Fibroblast of mammary gland (primary cell): Measurements from ENCODE around the gene FOLR3.
"Not testable (repeated sequence)": the region's sequence is repeated elsewhere in the genome, so short reads cannot be mapped to it uniquely, and the experiment has no call there.

Source experiments
- DNase-seq: peaks from one replicate; pipeline ENCODE4 v3.0.0-alpha.2; 2010; ENCODE audit warnings: low read depth
- H3K4me3 ChIP-seq: 2 replicates; pipeline ENCODE4 v1.5.1; 2011; ENCODE audit warnings: low read depth, mild to moderate bottlenecking, low read length, moderate library complexity; ENCODE audit not compliant: control insufficient read depth
- TF ChIP-seq, protein P1 (sequence below): conservative IDR thresholded peaks from 2 replicates; pipeline ENCODE4 v1.5.1; 2011; ENCODE audit warnings: low read depth, low read length, inconsistent platforms; ENCODE audit not compliant: control insufficient read depth, insufficient read depth

FOLR3 gene

DNA sequence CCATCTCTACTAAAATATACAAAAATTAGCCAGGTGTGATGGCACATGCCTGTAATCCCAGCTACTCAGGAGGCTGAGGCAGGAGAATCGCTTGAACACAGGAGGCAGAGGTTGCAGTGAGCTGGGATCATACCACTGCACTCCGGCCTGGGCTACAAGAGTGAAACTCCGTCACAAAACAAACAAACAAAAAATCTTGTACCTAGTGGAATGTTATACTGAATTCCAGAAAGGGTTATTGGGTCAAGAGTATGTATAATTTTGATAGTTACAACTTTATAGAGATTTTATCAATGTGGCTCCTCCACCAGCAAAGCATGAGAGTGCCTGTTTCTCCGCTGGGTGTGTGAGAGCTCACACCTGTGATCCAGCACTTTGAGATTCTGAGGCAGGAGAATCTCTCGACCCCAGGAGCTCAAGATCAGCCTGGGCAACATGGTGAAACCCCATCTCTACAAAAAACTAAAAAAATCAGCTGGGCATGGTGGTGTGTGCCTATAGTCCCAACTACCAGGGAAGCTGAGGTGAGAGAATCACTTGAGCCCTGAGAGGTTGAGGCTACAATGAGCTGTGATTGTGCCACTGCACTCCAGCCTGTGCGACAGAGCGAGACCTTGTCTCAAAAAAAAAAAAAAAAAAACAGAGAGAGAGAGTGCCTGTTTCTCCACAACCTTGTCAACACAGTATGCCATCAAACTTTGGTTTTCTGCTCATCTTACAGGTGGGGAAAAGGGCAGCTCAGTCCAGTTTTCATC lies 43.7 kb downstream of the FOLR3 start:
- H3K4me3 ChIP-seq = no peak overlapping the region
- DNase-seq = no peak
- TF ChIP-seq, protein P1, sequence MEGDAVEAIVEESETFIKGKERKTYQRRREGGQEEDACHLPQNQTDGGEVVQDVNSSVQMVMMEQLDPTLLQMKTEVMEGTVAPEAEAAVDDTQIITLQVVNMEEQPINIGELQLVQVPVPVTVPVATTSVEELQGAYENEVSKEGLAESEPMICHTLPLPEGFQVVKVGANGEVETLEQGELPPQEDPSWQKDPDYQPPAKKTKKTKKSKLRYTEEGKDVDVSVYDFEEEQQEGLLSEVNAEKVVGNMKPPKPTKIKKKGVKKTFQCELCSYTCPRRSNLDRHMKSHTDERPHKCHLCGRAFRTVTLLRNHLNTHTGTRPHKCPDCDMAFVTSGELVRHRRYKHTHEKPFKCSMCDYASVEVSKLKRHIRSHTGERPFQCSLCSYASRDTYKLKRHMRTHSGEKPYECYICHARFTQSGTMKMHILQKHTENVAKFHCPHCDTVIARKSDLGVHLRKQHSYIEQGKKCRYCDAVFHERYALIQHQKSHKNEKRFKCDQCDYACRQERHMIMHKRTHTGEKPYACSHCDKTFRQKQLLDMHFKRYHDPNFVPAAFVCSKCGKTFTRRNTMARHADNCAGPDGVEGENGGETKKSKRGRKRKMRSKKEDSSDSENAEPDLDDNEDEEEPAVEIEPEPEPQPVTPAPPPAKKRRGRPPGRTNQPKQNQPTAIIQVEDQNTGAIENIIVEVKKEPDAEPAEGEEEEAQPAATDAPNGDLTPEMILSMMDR = no peak

DNA sequence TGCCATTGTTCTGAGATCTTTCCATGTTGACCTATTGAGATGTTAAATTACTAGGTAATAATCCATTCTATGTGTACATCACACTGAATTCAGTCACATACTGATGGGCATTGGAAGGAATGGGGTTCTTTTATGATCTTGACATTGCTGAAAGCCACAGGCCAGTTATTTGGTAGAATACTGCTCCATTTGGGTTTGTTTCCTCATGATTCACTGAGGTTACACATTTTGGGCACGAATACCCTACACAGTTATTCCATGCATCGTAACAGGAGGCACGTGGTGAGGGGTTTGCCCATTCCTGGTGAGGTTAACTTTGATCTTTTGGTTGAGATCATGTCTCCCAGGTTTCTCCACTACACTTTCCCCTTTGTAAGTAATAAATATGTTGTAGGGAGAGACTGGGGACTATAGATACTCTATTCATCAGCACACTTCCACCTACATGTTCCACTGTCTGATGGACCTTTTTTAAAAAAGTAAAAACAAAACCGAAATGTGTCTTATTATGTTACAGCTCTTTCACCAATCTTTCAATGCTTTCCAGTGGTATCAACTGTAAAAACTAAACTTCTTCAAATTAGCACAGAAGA lies 44.4 kb downstream of the FOLR3 start:
- peak; percentile 29 for DNase-seq
- H3K4me3 ChIP-seq = no peak overlapping the region
- TF ChIP-seq, protein P1 = no peak

DNA sequence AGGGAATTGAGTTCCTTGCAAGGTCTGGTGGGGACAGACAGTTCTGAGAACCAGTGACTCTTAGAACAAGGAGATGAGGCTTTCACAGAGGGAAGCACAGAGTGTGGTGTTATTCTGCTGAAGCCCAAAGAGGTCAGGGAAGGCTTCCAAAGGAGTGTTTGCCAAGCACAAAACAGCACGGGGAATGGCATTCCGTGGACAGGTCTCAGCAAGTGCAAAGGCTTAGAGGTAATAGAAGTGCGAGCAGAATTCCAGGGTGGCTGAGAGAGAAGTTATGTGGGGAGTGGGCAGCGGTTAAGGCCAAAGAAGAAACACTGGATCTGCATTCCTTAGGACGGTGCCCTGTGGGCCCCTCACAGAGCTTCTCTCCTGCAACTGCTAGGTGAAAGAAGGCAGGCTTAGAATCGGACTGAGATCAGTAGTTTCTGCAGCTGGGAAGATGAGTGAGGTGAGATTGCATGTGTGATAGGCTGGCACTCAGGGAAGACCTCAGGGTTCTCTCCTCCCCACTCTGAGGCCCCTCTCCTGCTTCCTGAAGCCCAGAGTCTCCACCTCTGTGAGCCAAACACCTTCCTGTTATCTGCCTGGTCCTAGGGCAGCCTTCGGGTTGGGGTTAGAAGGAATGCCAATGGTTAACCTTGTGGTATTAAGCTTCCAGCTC lies 45.5 kb downstream of the FOLR3 start:
- not testable (repeated sequence) for H3K4me3 ChIP-seq, DNase-seq

DNA sequence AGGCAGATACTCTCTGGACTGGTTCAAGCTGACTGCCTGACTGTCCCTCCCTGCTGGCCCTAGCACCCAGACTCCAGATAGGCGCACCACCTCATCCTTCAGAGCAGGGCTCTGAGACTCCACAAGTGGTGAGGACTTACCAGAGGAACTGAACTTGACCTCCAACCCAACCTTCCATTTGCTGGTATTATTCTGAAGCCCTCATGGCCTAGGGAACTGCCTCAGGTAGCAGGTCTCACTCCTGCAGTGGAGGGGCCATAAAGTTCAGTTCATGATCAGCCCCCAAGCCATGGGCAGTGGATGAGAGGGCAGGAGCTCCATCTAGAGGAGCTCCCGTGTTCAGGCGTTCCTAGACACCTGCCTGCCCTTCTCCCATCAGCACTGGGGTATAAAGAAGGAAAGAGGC lies 46.0 kb downstream of the FOLR3 start:
- DNase-seq, H3K4me3 ChIP-seq: not testable (repeated sequence)

DNA sequence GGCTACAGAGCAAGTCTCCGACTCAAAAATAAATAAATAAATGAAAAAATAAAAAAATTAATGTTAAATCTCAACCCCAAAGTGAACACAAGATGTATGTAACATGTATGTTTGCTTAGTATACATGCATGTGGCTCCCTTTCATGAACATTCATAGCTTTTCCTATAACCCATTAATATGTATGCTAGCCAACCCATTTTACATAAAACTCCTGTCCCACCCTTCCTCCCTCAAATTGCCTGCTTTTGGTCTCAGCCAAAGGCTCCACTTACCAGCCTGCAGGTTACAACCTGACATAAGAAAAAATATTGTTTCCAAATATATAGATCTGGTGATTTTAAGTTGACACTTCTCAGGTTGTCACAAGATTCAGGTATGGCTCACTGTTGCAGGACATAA lies 52.7 kb downstream of the FOLR3 start:
- TF ChIP-seq, protein P1 = no peak
- no peak for DNase-seq
- no peak overlapping the region for H3K4me3 ChIP-seq
